ENCODE measurements around the gene MSRB1. TPM values are rescaled to one million over a fixed set of nuclear protein-coding genes. Genes with fewer than 3 reads are reported as not detected.

Gene MSRB1
- total RNA-seq, 1 experiment from 2014 or later = 18.3 TPM

DNA sequence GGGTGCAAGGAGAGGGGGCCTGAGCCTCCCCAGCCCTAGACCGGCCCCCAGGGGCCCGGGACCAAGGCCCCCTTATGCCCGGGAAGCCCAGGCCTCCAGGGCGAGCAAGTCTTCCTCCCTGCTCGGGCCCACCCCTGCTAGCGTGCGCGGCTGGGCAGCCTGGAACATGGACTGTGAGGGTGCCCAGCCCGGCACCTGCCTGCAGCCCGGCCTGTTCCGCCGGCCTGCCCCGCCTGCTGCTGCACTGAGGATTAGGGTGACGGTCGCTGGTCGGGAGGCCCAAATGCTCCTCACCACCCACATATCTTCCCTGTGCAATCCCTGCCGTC is 30.8 kb downstream of the MSRB1 start:
- ATAC-seq (no peak), DNase-seq (ENCODE audit: low read depth, low spot score) (no peak)
- H3K9me3 ChIP-seq (ENCODE audit: control insufficient read depth in 1 of 2, insufficient read depth in 1 of 2, low read depth in 1 of 2, low read length in 2 of 2) = no peaks in the 10 kb centered on the region
- BruUV-seq (replicated peaks) = no TSS peak
- H4K20me1 ChIP-seq (ENCODE audit: insufficient read depth) = no peaks in the 10 kb centered on the region
- peaks cover 17 to 19% of the 10 kb centered on the region in 2 experiments for H3K4me1 ChIP-seq (ENCODE audit: control insufficient read depth in 1 of 2, insufficient read depth in 2 of 2, low read length in 2 of 2)
- intact Hi-C loops (cut with micrococcal nuclease) = no loop called here
- CTCF ChIA-PET = no interaction called here
- no peaks in the 10 kb centered on the region for H3K79me2 ChIP-seq (ENCODE audit: insufficient read depth, low read length)
- H3K36me3 ChIP-seq (ENCODE audit: control insufficient read depth in 1 of 2, insufficient read depth in 2 of 2, low read length in 2 of 2) = no peaks in the 10 kb centered on the region
- H3K4me2 ChIP-seq (ENCODE audit: low read length) = no peak overlapping the region
- no peak overlapping the region for H3K27ac ChIP-seq (ENCODE audit: low read depth, low read length)
- POLR2A ChIA-PET = interaction anchor here (1.1 kb wide), 1 partner anchor 9 kb away, joined by 3 read pairs; no protein-coding TSS in a partner anchor
- RAD21 ChIA-PET (ENCODE audit: low non-redundant PET in 1 of 2, low total read pairs in 2 of 2, uncharacterized antibody in 2 of 2, unreplicated experiment in 2 of 2) = no interaction called here
- no peaks in the 10 kb centered on the region for H3K27me3 ChIP-seq (ENCODE audit: insufficient read depth, low read length)
- TF ChIP-seq FOSL1 (IDR thresholded peaks at IDR 0.05; ENCODE audit: low read depth) (no peak), EGR1 (IDR thresholded peaks at IDR 0.05; ENCODE audit: low read depth) (no peak), ELF1 (IDR thresholded peaks at IDR 0.05; ENCODE audit: borderline replicate concordance, low read depth) (no peak), ZNF274 (IDR thresholded peaks at IDR 0.05; ENCODE audit: low read depth, low read length) (no peak), SRF (IDR thresholded peaks at IDR 0.05; ENCODE audit: low read depth) (no peak), POLR2A (IDR thresholded peaks at IDR 0.05; ENCODE audit: borderline replicate concordance, extremely low read depth, insufficient read depth, insufficient read length) (no peak), ZFX (IDR thresholded peaks at IDR 0.05) (no peak), SP1 (IDR thresholded peaks at IDR 0.05; ENCODE audit: low read depth) (no peak), CBX3 (IDR thresholded peaks at IDR 0.05; ENCODE audit: low read depth) (no peak), SIN3A (IDR thresholded peaks at IDR 0.05; ENCODE audit: low read depth) (no peak), EZH2phosphoT487 (IDR thresholded peaks at IDR 0.05; ENCODE audit: borderline replicate concordance) (no peak), ATF3 (IDR thresholded peaks at IDR 0.05) (no peak), POLR2AphosphoS5 (IDR thresholded peaks at IDR 0.05; ENCODE audit: low read depth, low read length) (no peak), EZH2 (IDR thresholded peaks at IDR 0.05) (no peak), RAD21 (IDR thresholded peaks at IDR 0.05; ENCODE audit: low read depth) (no peak), JUND (IDR thresholded peaks at IDR 0.05) (no peak), TCF7L2 (IDR thresholded peaks at IDR 0.05; ENCODE audit: borderline replicate concordance, extremely low read depth, insufficient read depth, insufficient read length) (no peak)
- TF ChIP-seq, protein P1, sequence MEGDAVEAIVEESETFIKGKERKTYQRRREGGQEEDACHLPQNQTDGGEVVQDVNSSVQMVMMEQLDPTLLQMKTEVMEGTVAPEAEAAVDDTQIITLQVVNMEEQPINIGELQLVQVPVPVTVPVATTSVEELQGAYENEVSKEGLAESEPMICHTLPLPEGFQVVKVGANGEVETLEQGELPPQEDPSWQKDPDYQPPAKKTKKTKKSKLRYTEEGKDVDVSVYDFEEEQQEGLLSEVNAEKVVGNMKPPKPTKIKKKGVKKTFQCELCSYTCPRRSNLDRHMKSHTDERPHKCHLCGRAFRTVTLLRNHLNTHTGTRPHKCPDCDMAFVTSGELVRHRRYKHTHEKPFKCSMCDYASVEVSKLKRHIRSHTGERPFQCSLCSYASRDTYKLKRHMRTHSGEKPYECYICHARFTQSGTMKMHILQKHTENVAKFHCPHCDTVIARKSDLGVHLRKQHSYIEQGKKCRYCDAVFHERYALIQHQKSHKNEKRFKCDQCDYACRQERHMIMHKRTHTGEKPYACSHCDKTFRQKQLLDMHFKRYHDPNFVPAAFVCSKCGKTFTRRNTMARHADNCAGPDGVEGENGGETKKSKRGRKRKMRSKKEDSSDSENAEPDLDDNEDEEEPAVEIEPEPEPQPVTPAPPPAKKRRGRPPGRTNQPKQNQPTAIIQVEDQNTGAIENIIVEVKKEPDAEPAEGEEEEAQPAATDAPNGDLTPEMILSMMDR (IDR thresholded peaks at IDR 0.05 in 2 of 3, conservative IDR thresholded peaks at IDR 0.05 in 1 of 3; ENCODE audit: borderline replicate concordance in 1 of 3, insufficient read depth in 1 of 3, low read depth in 2 of 3, low read length in 2 of 3) = no peak
- TF ChIP-seq, protein P2, sequence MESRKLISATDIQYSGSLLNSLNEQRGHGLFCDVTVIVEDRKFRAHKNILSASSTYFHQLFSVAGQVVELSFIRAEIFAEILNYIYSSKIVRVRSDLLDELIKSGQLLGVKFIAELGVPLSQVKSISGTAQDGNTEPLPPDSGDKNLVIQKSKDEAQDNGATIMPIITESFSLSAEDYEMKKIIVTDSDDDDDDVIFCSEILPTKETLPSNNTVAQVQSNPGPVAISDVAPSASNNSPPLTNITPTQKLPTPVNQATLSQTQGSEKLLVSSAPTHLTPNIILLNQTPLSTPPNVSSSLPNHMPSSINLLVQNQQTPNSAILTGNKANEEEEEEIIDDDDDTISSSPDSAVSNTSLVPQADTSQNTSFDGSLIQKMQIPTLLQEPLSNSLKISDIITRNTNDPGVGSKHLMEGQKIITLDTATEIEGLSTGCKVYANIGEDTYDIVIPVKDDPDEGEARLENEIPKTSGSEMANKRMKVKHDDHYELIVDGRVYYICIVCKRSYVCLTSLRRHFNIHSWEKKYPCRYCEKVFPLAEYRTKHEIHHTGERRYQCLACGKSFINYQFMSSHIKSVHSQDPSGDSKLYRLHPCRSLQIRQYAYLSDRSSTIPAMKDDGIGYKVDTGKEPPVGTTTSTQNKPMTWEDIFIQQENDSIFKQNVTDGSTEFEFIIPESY (IDR thresholded peaks at IDR 0.05; ENCODE audit: extremely low read depth, insufficient replicate concordance, low read length) = no peak
- TF ChIP-seq, protein P3, sequence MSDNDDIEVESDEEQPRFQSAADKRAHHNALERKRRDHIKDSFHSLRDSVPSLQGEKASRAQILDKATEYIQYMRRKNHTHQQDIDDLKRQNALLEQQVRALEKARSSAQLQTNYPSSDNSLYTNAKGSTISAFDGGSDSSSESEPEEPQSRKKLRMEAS (IDR thresholded peaks at IDR 0.05) = no peak
- H3K9ac ChIP-seq (ENCODE audit: low read length) = no peak overlapping the region
- no peak overlapping the region for H3K4me3 ChIP-seq (replicated peaks in 1 of 2; ENCODE audit: low read depth in 1 of 2, low read length in 2 of 2)
- H2AFZ ChIP-seq (ENCODE audit: low read depth, low read length, poor library complexity, severe bottlenecking) = no peak overlapping the region
- H3K9me2 ChIP-seq (ENCODE audit: insufficient read depth) = no peaks in the 10 kb centered on the region

Data from HCT116 (cell line).